ENCODE measurements around the gene MTCL3.

MTCL3 gene

DNA sequence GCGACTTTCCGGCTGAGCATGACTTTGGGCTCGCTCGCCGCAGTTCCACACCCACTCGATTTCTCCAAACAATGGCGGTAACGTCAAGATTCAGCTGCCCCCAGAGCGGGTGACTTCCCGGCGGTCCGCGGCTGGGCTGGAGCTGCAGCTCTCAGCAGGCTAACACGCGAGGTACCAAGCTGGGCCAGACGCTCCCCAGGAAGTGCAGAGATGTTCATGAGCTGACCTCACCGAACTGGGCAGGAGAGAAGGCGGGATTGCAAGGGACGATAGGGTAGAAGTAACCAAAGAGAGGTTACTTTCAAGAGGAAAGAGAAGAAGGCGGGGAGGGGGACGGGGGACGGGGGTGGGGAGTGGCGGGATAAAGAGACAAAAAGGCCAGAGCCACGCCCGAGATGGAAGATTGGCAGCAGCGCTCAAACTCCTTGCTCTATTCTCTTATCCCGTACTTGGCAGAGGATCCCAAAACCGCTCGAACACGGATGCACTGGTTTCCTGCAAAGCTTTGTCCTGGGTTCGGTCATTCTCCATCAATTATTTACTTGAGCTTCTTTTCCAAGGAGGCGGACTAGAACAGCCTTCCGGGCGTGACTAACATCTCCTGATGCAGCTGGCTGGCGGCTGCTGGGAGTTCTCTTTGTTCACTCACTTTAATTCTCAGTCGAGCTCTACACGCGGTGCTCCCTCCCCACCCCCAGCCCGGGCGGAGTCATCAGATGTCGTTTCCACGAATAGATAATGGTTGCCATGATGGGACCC, at the start of gene MTCL3:
TSS of gene MTCL3 (minus strand) at position 626 of the 759 bp plus-strand sequence.
- TF ChIP-seq, protein P1, sequence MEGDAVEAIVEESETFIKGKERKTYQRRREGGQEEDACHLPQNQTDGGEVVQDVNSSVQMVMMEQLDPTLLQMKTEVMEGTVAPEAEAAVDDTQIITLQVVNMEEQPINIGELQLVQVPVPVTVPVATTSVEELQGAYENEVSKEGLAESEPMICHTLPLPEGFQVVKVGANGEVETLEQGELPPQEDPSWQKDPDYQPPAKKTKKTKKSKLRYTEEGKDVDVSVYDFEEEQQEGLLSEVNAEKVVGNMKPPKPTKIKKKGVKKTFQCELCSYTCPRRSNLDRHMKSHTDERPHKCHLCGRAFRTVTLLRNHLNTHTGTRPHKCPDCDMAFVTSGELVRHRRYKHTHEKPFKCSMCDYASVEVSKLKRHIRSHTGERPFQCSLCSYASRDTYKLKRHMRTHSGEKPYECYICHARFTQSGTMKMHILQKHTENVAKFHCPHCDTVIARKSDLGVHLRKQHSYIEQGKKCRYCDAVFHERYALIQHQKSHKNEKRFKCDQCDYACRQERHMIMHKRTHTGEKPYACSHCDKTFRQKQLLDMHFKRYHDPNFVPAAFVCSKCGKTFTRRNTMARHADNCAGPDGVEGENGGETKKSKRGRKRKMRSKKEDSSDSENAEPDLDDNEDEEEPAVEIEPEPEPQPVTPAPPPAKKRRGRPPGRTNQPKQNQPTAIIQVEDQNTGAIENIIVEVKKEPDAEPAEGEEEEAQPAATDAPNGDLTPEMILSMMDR (IDR thresholded peaks at IDR 0.05) = no peak

DNA sequence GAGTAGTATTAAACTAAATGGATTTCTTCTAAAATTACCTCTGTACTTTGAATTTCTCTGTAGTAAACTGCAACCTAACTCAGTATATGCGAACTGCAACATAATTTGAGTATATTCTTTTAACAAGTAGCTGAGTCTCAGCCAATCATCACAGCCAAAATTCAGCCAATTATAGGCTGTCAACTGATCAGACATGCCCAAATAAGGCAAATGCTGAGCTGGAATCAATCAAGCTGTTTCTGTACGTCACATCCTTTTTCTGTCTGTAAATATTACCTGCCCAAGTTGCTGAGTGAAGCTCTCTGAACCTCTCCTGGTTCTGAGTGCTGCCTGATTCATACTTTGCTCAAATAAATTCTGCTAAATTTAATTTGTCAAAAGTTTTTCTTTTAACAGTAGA, 48.3 kb upstream of the MTCL3 start:
- TF ChIP-seq, protein P1 (IDR thresholded peaks at IDR 0.05) = no peak

DNA sequence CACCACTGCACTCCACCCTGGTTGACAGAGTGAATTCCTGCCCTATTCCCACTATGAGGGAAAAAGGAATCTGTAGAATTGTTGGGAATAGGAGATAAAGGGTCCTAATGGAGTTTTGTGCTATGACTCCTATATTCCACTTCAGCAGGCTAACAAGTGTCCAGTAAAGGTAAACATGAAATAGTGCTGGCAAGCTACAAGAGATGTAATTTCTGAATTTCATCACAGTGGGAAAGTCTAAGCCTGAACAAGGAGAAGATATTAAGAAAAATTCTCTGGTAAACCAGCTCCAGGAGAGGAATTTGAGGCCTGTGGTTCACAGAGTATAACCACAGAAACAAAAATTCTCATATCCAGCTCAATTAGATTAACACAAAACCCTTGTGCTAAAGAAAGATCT, 47.5 kb upstream of the MTCL3 start:
- TF ChIP-seq, protein P1 (IDR thresholded peaks at IDR 0.05) = no peak

DNA sequence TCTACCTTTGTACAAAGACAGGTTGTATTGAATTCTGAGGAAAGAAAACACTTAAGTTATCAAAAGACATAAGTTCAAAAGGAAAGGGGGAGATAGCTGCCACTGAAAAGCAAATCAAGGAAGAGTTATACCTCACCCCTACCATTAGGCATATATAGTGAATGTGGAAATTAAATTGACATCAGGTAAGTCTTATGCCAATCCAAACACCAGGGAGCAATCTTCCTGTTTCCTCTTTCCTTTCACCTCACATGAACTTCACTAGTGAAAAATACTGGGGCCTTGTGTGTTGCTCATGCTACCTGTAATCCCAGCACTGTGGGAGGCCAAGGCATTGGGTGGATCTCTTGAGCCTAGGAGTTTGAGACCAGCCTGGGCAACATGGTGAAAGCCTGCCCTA, 47.0 kb upstream of the MTCL3 start:
- TF ChIP-seq, protein P1 (IDR thresholded peaks at IDR 0.05) = no peak

DNA sequence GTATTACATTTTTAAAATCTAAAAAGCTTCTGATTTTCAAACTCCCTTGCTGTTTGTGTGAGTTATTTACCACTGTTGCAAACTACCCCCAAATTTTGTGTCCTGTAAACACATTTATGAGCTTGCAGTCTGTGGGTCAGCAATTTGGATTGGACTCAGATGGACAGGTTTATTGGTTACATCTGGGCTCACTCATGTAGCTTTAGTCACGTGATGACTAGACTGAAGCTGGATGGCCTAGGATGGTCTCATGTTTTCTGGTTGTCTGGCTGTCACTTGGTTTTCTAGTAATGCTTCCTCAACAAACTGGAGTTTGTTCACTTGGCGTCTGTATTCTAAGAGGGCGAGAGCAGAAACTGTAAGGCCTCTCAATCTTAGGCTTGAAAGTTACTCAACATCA, 45.6 kb upstream of the MTCL3 start:
- TF ChIP-seq, protein P1 (IDR thresholded peaks at IDR 0.05) = no peak

DNA sequence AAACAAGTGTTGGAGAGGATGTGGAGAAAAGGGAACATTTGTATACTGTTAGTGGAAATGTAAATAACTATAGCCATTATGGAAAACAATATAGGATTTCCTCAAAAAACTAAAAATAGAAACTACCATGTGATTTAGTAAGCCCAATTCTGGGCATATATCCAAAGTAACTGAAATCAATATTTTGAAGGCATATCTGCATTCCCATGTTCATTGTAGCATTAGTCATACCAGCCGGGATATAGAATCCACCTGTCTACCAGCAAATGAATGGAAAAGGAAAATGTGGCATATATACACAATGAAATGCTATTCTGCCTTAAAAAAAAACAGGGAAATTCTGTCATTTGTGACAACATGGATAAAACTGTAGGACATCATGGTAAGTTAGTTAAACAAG, 42.5 kb upstream of the MTCL3 start:
- TF ChIP-seq, protein P1 (IDR thresholded peaks at IDR 0.05) = no peak

DNA sequence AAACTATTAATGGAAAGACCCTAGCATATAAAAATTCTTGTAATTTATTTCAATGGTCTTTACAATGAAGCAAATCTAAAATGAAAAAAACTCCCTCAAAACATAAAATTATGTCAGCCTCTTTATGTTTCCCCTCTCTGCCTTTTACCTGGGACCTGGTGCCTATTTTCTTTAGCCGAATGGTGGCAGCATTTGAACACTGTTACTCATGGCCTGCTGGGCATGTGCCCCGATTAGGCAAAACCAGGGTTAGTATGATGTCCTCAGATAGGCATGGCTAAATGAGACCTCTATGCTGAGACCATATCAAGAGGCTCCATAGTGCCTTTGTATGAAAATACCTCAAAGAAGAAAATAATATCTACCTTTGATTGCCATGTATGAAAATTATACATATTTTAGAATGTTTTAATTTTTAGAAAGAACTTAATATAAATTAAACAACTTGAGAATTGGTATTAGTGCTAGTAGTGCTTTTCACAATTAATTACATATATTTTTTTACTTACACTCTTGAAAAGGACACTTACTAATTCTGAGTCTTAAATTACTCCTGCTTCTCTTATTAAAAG, 35.4 kb upstream of the MTCL3 start:
- TF ChIP-seq, protein P1 (IDR thresholded peaks at IDR 0.05) = peak; percentile 80

Data from LNCAP (cell line).